HG03469 (cell line): ENCODE measurements around the gene REEP3.
"Not testable (repeated sequence)": the region's sequence is repeated elsewhere in the genome, so short reads cannot be mapped to it uniquely, and the experiment has no call there.

Experiments used
- ATAC-seq: cut with Tn5 transposase; IDR thresholded peaks from one replicate; pipeline ENCODE4 v1.9.1; 2021; ENCODE audit warnings: mild to moderate bottlenecking, moderate library complexity, moderate number of reproducible peaks; ENCODE audit not compliant: unreplicated experiment

Gene REEP3

GRCh38 chr10:63628526-63629362 lies 107.5 kb downstream of the REEP3 start:
- peak; percentile 22 for ATAC-seq

DNA sequence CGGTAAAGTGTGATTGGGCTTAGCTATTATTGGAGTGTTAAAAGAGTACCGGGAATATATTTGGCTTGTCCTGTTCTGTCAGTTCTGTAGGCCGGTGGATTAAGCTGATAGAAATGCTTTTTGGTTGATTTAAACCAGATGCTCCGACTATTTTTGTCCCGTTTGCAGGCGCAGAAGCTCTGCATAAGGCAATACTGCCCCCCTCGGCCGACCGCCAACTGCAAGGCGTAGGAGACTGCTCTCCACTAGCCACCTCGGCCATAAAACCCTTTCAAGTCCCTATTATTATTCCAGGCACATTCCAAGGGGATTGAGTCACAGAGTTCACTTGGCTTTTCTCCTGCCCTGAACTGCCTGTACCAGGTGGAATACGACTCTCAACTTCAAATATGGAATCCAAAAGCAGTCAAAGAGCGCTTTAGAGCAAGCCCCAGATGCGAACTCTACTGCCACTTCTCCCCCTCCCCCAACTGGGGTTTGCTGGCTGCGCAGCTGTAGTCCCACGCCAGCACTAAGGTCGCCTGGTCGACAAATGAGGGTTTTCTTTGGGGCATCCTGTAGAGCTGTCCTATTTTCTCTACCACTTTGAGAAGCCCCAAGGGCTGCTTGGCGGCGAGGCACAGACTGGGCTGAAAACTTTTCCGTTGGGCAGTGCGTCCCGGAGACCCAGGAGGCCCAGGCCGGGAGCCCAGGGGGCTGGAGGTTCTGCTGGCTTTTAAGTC lies 108.3 kb downstream of the REEP3 start:
- ATAC-seq, result peak; percentile 31

DNA sequence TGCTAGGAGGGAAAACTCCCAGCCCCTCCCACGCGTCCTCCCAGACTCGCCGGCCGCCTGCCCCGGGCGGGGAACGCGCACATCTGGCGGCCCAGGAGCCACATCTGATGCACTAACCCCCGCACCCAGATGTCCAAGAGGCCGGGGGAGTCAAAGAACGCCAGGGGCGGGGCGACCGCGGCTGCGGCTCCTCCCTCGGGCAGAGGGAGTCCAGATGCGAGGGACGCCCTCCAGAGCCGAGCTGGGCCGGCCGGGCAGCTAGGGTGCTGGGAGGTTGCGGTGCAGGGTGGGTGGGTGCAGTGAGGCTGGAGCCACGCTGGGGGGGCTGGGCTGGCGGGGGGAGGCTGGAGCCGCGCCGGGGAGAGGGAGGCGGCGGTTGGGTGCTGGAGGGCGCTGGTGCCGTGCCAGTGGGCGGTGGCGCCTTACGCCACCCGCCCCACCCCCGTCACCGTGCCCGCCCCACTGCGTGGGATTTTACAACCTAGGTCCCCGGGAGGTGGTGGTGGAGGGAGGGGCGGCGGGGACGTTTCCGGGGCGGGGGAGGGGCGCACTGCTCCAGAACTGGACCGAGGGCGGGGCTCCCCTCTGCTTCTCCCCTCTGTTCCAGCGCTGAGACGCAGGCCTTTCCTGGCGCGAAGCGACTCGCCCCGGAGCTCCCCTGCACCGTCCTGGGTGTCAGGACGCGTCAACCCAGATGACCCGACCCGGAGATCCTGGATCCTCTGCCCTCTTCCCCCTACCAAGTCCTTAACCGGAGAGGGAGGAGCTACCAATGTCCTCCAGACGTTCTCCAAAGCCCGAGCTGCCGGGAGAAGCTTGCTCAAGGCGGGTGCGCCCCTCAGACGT lies 109.1 kb downstream of the REEP3 start:
- ATAC-seq, result peak; percentile 32

- ATAC-seq, result no peak
Observed at GRCh38 chr10:63630931-63631680, 109.9 kb downstream of the REEP3 start.

GRCh38 chr10:63631991-63632390 lies 110.8 kb downstream of the REEP3 start:
- ATAC-seq, result no peak

- no peak for ATAC-seq
Observed at GRCh38 chr10:63633677-63634487, 112.7 kb downstream of the REEP3 start.

- no peak for ATAC-seq
Observed at GRCh38 chr10:63634488-63635065, 113.4 kb downstream of the REEP3 start.

DNA sequence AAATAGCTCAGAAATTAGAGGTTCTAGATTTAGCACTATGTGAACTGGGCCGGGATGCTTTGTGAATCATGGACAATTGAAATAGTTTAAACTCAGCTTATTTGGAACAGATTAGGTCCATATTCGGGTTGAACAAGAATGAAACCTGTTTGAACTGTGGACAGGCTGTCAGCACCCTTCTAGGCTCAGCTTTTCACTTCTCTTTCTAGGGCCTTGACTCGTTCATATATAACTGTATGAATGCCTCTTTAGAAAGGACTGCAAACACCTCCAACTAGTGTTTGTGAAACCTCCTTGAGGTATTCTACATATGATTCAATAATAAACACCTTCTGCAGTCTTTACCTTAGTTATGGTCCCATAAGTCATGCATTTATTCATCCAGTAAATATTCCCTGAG lies 115.6 kb downstream of the REEP3 start:
- ATAC-seq, result peak; percentile 66

- no peak for ATAC-seq
Observed at GRCh38 chr10:63637901-63638327, 116.7 kb downstream of the REEP3 start.

DNA sequence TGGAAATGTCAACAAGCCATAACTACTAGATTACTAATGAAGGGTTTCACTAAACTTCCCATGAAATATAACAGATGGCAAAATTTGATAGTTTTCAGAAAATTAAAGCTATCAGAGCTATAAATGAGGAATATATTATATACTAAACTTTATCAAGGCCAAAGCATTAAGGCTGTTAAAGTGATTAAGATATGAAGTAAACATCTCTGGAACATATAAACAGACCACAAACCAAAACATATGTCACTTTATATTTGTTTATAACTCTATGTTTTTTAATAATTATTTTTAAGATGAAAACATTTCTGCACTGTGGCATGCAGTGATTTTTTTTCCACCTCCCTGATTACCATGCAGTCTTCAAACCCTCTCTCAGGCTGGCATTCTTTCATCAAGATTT lies 120.2 kb downstream of the REEP3 start:
- no peak for ATAC-seq

DNA sequence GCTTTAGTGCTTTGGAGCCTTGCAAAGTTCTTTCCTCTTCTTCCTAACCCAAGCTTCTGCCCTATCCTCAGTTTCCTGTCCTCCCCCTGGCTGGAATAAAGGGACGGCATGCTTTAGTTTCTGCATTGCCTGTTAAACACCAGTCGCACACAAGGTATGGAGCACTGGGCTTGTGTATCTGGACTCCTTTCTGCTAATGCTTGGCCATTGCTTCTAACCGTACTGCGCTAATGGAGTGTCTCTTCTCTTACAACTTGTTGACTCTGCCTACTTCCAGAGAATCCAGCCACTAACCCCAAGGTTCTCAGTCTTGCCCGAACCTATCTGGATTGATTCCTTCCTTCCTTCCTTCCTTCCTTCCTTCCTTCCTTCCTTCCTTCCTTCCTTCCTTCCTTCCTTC lies 120.6 kb downstream of the REEP3 start:
- ATAC-seq, result no peak

GRCh38 chr10:63642808-63643207 lies 121.6 kb downstream of the REEP3 start:
- ATAC-seq, result no peak

DNA sequence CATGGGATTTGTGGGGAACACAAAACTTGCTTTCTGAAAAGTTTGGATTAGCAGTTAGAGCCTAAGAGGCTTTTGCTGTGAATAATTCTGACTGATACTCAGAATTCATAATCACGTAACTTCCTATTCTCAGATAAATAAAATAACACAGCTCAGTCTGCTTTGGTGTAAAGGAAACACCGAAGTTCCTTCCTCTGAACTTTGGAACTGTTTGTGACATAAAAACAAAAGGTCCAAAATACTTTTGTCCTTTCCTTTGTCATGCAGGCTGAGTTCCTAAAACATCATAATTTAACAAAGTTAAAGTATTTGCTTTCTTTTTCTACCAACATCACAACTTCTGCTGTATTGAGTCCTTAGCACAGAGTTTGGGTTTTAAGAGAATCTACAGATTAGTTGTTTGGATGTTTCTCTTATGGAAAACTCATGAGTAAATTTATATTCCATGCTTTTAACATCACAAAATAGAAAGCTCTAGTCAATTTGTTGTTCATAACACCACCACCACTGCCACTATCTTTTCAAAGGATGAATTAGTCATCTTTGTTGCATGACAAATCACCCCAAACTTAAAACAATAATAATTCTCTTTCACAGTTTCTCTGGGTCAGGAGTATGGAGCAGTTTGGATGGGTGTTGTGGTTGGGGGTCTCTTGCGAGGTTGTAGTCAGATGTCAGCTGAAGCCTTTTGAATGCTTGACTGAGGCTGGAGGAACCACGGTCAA lies 123.4 kb downstream of the REEP3 start:
- ATAC-seq, result no peak

DNA sequence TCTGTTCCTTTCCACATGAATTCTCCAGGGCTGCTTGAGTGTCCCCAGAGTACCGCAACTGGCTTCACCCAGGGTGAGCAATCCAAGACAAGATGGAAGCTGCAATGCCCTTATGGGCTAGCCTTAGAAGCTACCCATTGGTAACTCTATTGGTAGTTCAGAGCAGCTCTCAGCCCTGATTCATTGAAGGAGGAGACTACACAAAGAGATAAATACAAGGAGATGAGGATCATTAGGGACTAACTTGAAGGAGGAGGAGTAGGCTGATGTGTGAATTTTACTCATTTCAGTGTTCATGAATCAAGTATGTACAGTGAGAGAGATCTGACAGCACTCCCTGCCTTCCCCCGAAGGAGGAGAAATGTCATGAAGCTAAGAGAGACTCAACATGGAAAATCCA lies 124.0 kb downstream of the REEP3 start:
- no peak for ATAC-seq

GRCh38 chr10:63646491-63646890 lies 125.3 kb downstream of the REEP3 start:
- ATAC-seq, result no peak

DNA sequence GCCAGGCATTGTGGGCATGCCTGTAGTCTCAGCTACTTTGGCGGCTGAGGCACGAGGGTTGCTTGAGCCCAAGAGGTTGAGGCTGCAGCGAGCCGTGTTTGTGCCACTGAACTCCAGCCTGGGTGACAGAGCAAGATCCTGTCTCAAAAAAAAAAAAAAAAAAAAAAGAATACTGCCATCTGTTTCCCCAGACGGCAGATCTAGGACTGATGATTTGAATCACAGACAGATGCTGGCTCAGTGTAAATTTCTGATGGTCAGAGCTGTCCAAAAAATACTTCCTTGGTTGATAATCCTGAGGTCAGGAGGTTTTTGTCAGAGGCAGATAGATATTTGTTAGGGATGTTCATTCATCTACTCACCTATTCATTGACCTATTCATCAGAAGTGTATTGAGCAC lies 130.7 kb downstream of the REEP3 start:
- ATAC-seq, result no peak

DNA sequence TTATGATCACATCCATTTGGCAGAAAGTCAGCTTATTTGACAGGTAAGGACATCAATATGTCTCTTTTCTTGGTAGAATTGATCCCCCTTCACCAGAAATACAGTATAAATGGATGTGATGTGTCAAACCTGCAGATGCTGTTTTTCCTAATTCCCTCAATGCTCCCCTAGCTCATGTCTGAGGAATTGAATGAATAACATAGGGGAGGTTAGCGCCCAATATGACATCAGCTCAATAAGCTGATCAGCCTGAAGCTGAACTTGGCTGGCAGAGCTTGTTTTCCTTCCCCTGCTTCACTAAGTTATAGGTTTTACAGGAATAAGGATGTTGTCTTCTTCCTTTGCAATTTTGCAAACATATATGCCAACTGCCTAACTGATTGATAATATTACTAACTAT lies 132.5 kb downstream of the REEP3 start:
- no peak for ATAC-seq

DNA sequence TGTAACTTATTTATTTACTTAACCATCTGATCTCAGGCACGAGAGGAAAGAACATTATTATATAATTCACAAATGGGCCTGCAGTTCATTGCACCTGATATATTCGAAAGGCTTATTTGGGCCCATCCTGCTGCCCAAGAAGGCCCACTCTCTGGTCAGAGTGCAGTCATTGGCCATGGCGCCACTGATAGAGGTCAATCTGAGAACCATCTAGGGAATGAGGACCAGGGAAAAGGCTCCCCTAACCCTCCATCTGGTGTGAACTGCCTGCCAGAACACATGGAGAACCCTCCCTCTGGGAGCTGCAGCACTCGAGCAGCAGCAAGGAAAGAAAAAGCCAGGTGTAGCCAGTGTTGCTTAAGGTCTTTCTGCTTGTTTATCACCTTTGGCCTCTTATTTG lies 136.6 kb downstream of the REEP3 start:
- ATAC-seq, result no peak

DNA sequence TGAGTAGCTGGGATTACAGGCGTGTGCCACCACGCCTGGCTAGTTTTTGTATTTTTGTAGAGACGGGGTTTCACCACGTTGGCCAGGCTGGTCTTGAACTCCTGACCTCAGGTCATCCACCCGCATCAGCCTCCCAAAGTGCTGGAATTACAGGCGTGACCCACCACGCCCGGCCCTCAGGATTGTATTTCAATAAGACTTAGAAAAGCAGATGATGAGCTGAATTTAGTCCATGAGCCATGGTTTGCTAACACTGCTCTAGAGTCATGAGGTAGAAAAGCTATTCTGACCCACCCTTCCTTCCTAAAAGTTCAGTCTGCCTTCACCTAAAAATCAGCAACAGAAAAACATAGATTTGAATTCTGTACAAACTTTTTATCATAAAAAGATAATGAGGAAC lies 139.7 kb downstream of the REEP3 start:
- not testable (repeated sequence) for ATAC-seq
